ENCODE data around the gene ZNF80. TPM values are rescaled to one million over a fixed set of nuclear protein-coding genes. Genes with fewer than 3 reads are reported as not detected.

ZNF80 gene
- total and polyA plus RNA-seq, 2 of the 8 experiments (the other 6 are each of a cell fraction or from before 2014, with no cell fraction given): not detected

- no peak overlapping the region for H3K4me2 ChIP-seq (ENCODE audit: insufficient read depth in 1 of 2, low read depth in 2 of 2, low read length in 2 of 2)
- H4K8ac ChIP-seq (ENCODE audit: extremely low read depth, insufficient read depth, low read length): no peak overlapping the region
- POLR2A ChIA-PET (ENCODE audit: partially characterized antibody): no interaction called here
- H2BK15ac ChIP-seq (ENCODE audit: low read length): no peak overlapping the region
- no peak overlapping the region for H2BK20ac ChIP-seq (ENCODE audit: low read length)
- H2BK120ac ChIP-seq (replicated peaks; ENCODE audit: low read depth, low read length): no peak overlapping the region
- no peak overlapping the region for H3K4ac ChIP-seq (replicated peaks; ENCODE audit: insufficient read length, low read depth, low read length)
- no peaks in the 10 kb centered on the region for H3K79me1 ChIP-seq (ENCODE audit: low read depth, low read length)
- no peak overlapping the region for H2AFZ ChIP-seq (ENCODE audit: low read length)
- H3K9ac ChIP-seq (replicated peaks in 1 of 4; ENCODE audit: extremely low read depth in 1 of 4, low read depth in 3 of 4, low read length in 3 of 4): no peak overlapping the region
- CTCF ChIA-PET (ENCODE audit: partially characterized antibody): no interaction called here
- DNase-seq (ENCODE audit: low read depth in 1 of 2, low spot score in 2 of 2): no peak
- no peak overlapping the region for H3K56ac ChIP-seq (replicated peaks; ENCODE audit: insufficient read length, low read depth, low read length)
- no peaks in the 10 kb centered on the region for H3K36me3 ChIP-seq (ENCODE audit: control insufficient read depth in 2 of 4, insufficient read depth in 4 of 4, low read length in 3 of 4)
- no peaks in the 10 kb centered on the region for H3K79me2 ChIP-seq (ENCODE audit: control insufficient read depth in 1 of 2, insufficient read depth in 2 of 2, low read length in 2 of 2)
- H2BK5ac ChIP-seq (ENCODE audit: low read depth, low read length): no peak overlapping the region
- no peak overlapping the region; the same call in 1 of the 2 replicates for H2BK12ac ChIP-seq (ENCODE audit: low read depth, low read length)
- H3K4me3 ChIP-seq (ENCODE audit: extremely low read depth in 1 of 4, insufficient read depth in 2 of 4, low read depth in 3 of 4, low read length in 4 of 4): no peak overlapping the region
- H3K23me2 ChIP-seq (ENCODE audit: low read depth, low read length): no peaks in the 10 kb centered on the region
- no peaks in the 10 kb centered on the region for H3K4me1 ChIP-seq (replicated peaks in 1 of 4; ENCODE audit: control insufficient read depth in 3 of 4, insufficient read depth in 4 of 4, low read length in 3 of 4)
- no peak for FAIRE-seq
- no peaks in the 10 kb centered on the region for H3K9me3 ChIP-seq (ENCODE audit: insufficient read depth in 2 of 2, low read depth in 1 of 2, low read length in 1 of 2)
- no peaks in the 10 kb centered on the region for H3K27me3 ChIP-seq (replicated peaks in 1 of 4; ENCODE audit: control insufficient read depth in 3 of 4, extremely low read depth in 1 of 4, insufficient read depth in 3 of 4, low read length in 3 of 4)
- WGBS, 2 experiments (ENCODE audit: extremely low coverage in 1 of 2, insufficient coverage in 1 of 2, insufficient read length in 1 of 2, insufficient replicate concordance in 2 of 2, low coverage in 1 of 2, low lambda C conversion rate in 2 of 2, missing lambda C conversion rate in 1 of 2): 89% methylated on average over 4 of the region's 4 CpGs; no CpG with 5 or more reads in 1 of the 2 experiments
- no peaks in the 10 kb centered on the region for H4K20me1 ChIP-seq (replicated peaks in 1 of 2; ENCODE audit: control insufficient read depth in 1 of 2, insufficient read depth in 2 of 2, low read length in 2 of 2)
- no peak overlapping the region for H3K23ac ChIP-seq (ENCODE audit: insufficient read length)
- H4K91ac ChIP-seq (replicated peaks; ENCODE audit: insufficient read length, low read length): no peak overlapping the region
- no peak overlapping the region for H2AK5ac ChIP-seq (ENCODE audit: low read depth, low read length)
- H3K18ac ChIP-seq (ENCODE audit: extremely low read depth, low read length): no peak overlapping the region
- H3K14ac ChIP-seq (ENCODE audit: insufficient read length): no peak overlapping the region
- no peak overlapping the region for H4K5ac ChIP-seq (ENCODE audit: insufficient read length, low read depth, low read length)
- H3K27ac ChIP-seq (ENCODE audit: low read depth, low read length): no peak overlapping the region
- TF ChIP-seq E2F6 (IDR thresholded peaks at IDR 0.05): no peak
- TF ChIP-seq TAF1 (IDR thresholded peaks at IDR 0.05; ENCODE audit: low read depth, low read length): no peak
- no peak for TF ChIP-seq ZNF274 (IDR thresholded peaks at IDR 0.05; ENCODE audit: borderline replicate concordance, extremely low read depth, low read length)
- TF ChIP-seq EZH2 (IDR thresholded peaks at IDR 0.05; ENCODE audit: low read depth, low read length, severe bottlenecking): no peak
- TF ChIP-seq SRF (IDR thresholded peaks at IDR 0.05; ENCODE audit: low read depth, low read length): no peak
- no peak for TF ChIP-seq POLR2AphosphoS5 (IDR thresholded peaks at IDR 0.05; ENCODE audit: low read depth, low read length)
- no peak for TF ChIP-seq NRF1 (IDR thresholded peaks at IDR 0.05; ENCODE audit: low read depth, low read length)
- no peak for TF ChIP-seq SIX5 (IDR thresholded peaks at IDR 0.05; ENCODE audit: low read depth, low read length)
- TF ChIP-seq JUND (IDR thresholded peaks at IDR 0.05; ENCODE audit: low read length): no peak
- no peak for TF ChIP-seq SP1 (IDR thresholded peaks at IDR 0.05; ENCODE audit: low read depth, low read length)
- TF ChIP-seq ATF3 (IDR thresholded peaks at IDR 0.05; ENCODE audit: insufficient read depth, low read depth, low read length): no peak
These were observed 29.6 kb downstream of the ZNF80 start for GRCh38 chr3:114207768-114208167.
